ENCODE data around the gene TBC1D30.

Gene TBC1D30

DNA sequence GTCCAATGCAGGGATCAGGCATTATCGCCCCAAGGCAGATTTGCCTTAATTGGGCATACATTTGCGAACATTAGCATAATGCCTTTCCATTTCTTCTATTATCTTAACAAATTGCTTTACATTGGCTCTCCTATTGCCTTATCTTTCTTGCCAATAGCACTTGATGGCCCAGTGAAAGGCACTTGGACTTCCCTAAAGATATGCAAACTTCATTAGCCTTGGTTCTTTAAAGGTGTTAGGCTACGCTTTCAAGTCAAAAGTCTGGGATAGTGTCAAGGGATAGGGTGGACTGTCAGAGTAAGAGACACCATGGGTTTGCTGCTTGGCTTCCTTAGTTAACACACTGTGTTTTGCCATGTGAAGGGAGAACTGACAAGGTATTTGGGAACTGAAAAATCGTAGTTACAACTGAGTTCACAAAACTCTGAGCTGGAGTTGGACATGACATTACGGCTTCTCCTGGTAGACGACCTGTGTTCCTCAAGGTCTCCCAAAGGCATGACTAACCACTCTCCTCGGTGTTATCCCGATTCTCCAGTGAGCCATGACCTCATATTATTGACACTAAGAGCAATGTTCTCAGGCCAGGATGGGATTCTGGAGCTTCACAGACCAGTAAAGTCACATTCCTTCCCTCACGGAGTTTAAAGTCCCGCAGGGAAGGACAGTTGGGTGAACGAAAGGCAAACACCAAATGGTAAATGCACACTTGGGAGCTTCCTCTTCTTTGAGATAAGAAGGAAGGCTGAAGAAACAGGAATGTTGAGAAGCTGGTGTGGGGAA, 65.2 kb downstream of the TBC1D30 start:
- no peaks in the 10 kb centered on the region for H3K36me3 ChIP-seq (ENCODE audit: control insufficient read depth, low read length)
- H3K9me3 ChIP-seq (ENCODE audit: control insufficient read depth, insufficient read depth, low read length): no peaks in the 10 kb centered on the region
- no peaks in the 10 kb centered on the region for H3K9me2 ChIP-seq (replicated peaks; ENCODE audit: control insufficient read depth, low read length)
- H4K20me1 ChIP-seq (ENCODE audit: control insufficient read depth, insufficient read depth, low read depth, low read length): no peaks in the 10 kb centered on the region
- TF ChIP-seq EZH2phosphoT487 (IDR thresholded peaks at IDR 0.05; ENCODE audit: borderline replicate concordance, low read length): no peak
- TF ChIP-seq, protein P1, sequence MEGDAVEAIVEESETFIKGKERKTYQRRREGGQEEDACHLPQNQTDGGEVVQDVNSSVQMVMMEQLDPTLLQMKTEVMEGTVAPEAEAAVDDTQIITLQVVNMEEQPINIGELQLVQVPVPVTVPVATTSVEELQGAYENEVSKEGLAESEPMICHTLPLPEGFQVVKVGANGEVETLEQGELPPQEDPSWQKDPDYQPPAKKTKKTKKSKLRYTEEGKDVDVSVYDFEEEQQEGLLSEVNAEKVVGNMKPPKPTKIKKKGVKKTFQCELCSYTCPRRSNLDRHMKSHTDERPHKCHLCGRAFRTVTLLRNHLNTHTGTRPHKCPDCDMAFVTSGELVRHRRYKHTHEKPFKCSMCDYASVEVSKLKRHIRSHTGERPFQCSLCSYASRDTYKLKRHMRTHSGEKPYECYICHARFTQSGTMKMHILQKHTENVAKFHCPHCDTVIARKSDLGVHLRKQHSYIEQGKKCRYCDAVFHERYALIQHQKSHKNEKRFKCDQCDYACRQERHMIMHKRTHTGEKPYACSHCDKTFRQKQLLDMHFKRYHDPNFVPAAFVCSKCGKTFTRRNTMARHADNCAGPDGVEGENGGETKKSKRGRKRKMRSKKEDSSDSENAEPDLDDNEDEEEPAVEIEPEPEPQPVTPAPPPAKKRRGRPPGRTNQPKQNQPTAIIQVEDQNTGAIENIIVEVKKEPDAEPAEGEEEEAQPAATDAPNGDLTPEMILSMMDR (IDR thresholded peaks at IDR 0.05; ENCODE audit: low read depth, low read length, poor library complexity, severe bottlenecking): no peak
- H3K4me2 ChIP-seq (ENCODE audit: low read length): no peak overlapping the region
- H3K27me3 ChIP-seq (ENCODE audit: control insufficient read depth, low read length): no peaks in the 10 kb centered on the region
- H3K4me3 ChIP-seq (ENCODE audit: low read length): no peak overlapping the region
- H3K79me2 ChIP-seq (ENCODE audit: control insufficient read depth, low read length): no peaks in the 10 kb centered on the region
- no peak overlapping the region for H3K27ac ChIP-seq (ENCODE audit: low read depth, low read length)
- H3K4me1 ChIP-seq (ENCODE audit: control insufficient read depth, low read length): no peaks in the 10 kb centered on the region
- no peaks in the 10 kb centered on the region for H3F3A ChIP-seq (ENCODE audit: control insufficient read depth, insufficient read depth)

DNA sequence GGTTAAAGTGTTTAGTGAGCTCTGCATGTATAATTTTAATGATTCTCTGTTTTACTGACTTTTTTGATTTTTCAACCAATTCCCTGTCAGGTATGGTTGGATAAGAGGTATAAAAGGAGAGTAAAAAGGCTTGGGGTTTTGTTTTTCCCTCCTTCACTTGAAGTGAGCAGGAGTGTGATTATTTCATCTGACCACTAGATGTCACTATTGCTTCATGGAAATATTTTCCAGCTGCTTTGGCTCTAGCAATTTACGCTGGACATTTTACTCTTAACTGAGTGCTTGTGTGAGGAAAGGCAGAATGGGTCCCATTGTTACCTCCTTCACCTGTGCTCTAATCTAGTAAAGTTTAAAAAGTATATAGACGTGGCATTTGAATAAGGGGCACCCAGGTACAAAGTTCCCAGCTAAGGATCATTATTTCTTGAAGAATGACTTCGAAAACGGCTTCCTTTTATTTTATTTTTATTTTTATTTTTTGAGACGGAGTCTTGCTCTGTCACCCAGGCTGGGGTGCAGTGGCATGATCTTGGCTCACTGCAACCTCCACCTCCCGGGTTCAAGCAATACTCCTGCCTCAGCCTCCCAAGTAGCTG, 66.5 kb downstream of the TBC1D30 start:
- Histone ChIP-seq H3K27ac (ENCODE audit: low read depth, low read length) (no peak overlapping the region), H3K9me3 (ENCODE audit: control insufficient read depth, insufficient read depth, low read length) (no peaks in the 10 kb centered on the region), H3K4me1 (ENCODE audit: control insufficient read depth, low read length) (no peaks in the 10 kb centered on the region), H3K79me2 (ENCODE audit: control insufficient read depth, low read length) (no peaks in the 10 kb centered on the region), H3K9me2 (replicated peaks; ENCODE audit: control insufficient read depth, low read length) (no peaks in the 10 kb centered on the region), H3K27me3 (ENCODE audit: control insufficient read depth, low read length) (no peaks in the 10 kb centered on the region; the same call in 1 of the 2 replicates), H3F3A (ENCODE audit: control insufficient read depth, insufficient read depth) (no peaks in the 10 kb centered on the region), H4K20me1 (ENCODE audit: control insufficient read depth, insufficient read depth, low read depth, low read length) (no peaks in the 10 kb centered on the region), H3K4me2 (ENCODE audit: low read length) (no peak overlapping the region), H3K4me3 (ENCODE audit: low read length) (no peak overlapping the region), H3K36me3 (ENCODE audit: control insufficient read depth, low read length) (no peaks in the 10 kb centered on the region)
- TF ChIP-seq, protein P1 (IDR thresholded peaks at IDR 0.05; ENCODE audit: low read depth, low read length, poor library complexity, severe bottlenecking): peak; percentile 73
- no peak for TF ChIP-seq EZH2phosphoT487 (IDR thresholded peaks at IDR 0.05; ENCODE audit: borderline replicate concordance, low read length)

DNA sequence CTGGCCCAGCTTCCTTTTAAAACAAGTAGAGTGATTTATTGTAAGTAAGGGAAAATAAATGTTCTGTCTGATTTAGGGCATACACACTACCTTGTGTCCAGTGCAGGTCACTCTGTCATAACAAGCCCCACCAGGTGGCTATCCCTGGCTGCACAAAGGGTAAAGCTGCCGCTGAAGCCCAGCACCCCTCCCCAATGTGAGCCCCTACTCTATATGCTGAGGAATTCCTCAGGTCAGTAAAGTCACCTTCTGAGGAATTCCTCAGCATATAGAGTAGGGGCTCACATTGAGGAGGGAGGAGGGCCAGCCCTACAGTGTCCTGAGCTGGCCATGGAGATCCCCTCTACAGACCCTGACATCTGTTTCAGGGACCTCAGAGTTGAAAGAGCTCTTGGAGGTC, 67.2 kb downstream of the TBC1D30 start:
- H3K36me3 ChIP-seq (ENCODE audit: control insufficient read depth, low read length): no peaks in the 10 kb centered on the region
- H3K79me2 ChIP-seq (ENCODE audit: control insufficient read depth, low read length): no peaks in the 10 kb centered on the region
- H3K27me3 ChIP-seq (ENCODE audit: control insufficient read depth, low read length): no peaks in the 10 kb centered on the region; the same call in 1 of the 2 replicates
- no peaks in the 10 kb centered on the region for H3K9me3 ChIP-seq (ENCODE audit: control insufficient read depth, insufficient read depth, low read length)
- no peaks in the 10 kb centered on the region for H3K4me1 ChIP-seq (ENCODE audit: control insufficient read depth, low read length)
- no peaks in the 10 kb centered on the region for H3K9me2 ChIP-seq (replicated peaks; ENCODE audit: control insufficient read depth, low read length)
- H3F3A ChIP-seq (ENCODE audit: control insufficient read depth, insufficient read depth): no peaks in the 10 kb centered on the region
- no peaks in the 10 kb centered on the region for H4K20me1 ChIP-seq (ENCODE audit: control insufficient read depth, insufficient read depth, low read depth, low read length)
- no peak overlapping the region for H3K27ac ChIP-seq (ENCODE audit: low read depth, low read length)
- TF ChIP-seq EZH2phosphoT487 (IDR thresholded peaks at IDR 0.05; ENCODE audit: borderline replicate concordance, low read length): no peak
- TF ChIP-seq, protein P1 (IDR thresholded peaks at IDR 0.05; ENCODE audit: low read depth, low read length, poor library complexity, severe bottlenecking): no peak
- H3K4me2 ChIP-seq (ENCODE audit: low read length): no peak overlapping the region
- no peak overlapping the region for H3K4me3 ChIP-seq (ENCODE audit: low read length)

Data from DOHH2 (cell line).